H9 (cell line): ENCODE measurements around the gene LIN7C. TPM values are rescaled to one million over a fixed set of nuclear protein-coding genes. Genes with fewer than 3 reads are reported as not detected.

Experiments used
- DNase-seq: peaks from one replicate; pipeline ENCODE4 v3.0.0-alpha.2; 2017
- H2AFZ ChIP-seq: one replicate; pipeline ENCODE4 v1.6.1; 2013; ENCODE audit warnings: mild to moderate bottlenecking, low read length, control low read depth, moderate library complexity
- H2AK5ac ChIP-seq: 2 replicates; pipeline ENCODE4 v1.6.1; 2013; ENCODE audit warnings: low read length, control low read depth, mixed read lengths; ENCODE audit not compliant: insufficient read length
- H2BK120ac ChIP-seq: one replicate; pipeline ENCODE4 v1.6.1; 2013; ENCODE audit warnings: low read depth, mild to moderate bottlenecking, low read length, control low read depth, inconsistent platforms; ENCODE audit not compliant: poor library complexity, severe bottlenecking
- H2BK12ac ChIP-seq: 2 replicates; pipeline ENCODE4 v1.6.1; 2013; ENCODE audit warnings: low read length, control low read depth, mixed read lengths, low read depth; ENCODE audit not compliant: insufficient read length
- H2BK15ac ChIP-seq: 2 replicates; pipeline ENCODE4 v1.6.1; 2013; ENCODE audit warnings: low read depth, low read length, control low read depth
- H2BK20ac ChIP-seq: one replicate; pipeline ENCODE4 v1.6.1; 2013; ENCODE audit warnings: low read depth, mild to moderate bottlenecking, low read length, control low read depth, inconsistent platforms; ENCODE audit not compliant: poor library complexity, severe bottlenecking
- H2BK5ac ChIP-seq: 2 replicates; pipeline ENCODE4 v1.6.1; 2013; ENCODE audit warnings: low read length, control low read depth, mixed read lengths; ENCODE audit not compliant: insufficient read length
- H3K14ac ChIP-seq: 2 replicates; pipeline ENCODE4 v1.6.1; 2013; ENCODE audit warnings: low read length, control low read depth; ENCODE audit not compliant: insufficient read depth
- H3K18ac ChIP-seq: 2 replicates; pipeline ENCODE4 v1.6.1; 2013; ENCODE audit warnings: low read depth, mild to moderate bottlenecking, mixed read lengths, low read length, control low read depth; ENCODE audit not compliant: insufficient read length
- H3K23ac ChIP-seq: 2 replicates; pipeline ENCODE4 v1.6.1; 2013; ENCODE audit warnings: low read length, control low read depth, mixed read lengths, low read depth; ENCODE audit not compliant: insufficient read length
- H3K23me2 ChIP-seq: 2 replicates; pipeline ENCODE4 v1.6.1; 2013; ENCODE audit warnings: low read depth, mild to moderate bottlenecking, mixed read lengths, low read length, control low read depth; ENCODE audit not compliant: insufficient read length, poor library complexity, severe bottlenecking
- H3K27ac ChIP-seq: 2 replicates; pipeline ENCODE4 v1.5.1; 2013; ENCODE audit warnings: low read length, control low read depth, mixed read lengths, low read depth; ENCODE audit not compliant: insufficient read length
- H3K27me3 ChIP-seq: 2 replicates; pipeline ENCODE4 v1.6.1; 2013; ENCODE audit warnings: low read length, control low read depth, inconsistent platforms; ENCODE audit not compliant: insufficient read depth
- H3K4ac ChIP-seq: 2 replicates; pipeline ENCODE4 v1.6.1; 2013; ENCODE audit warnings: low read depth, mild to moderate bottlenecking, control low read depth, inconsistent platforms, low read length, moderate library complexity
- H3K4me1 ChIP-seq: 2 replicates; pipeline ENCODE4 v1.6.1; 2013; ENCODE audit warnings: low read length, control low read depth, inconsistent platforms; ENCODE audit not compliant: insufficient read depth
- H3K4me2 ChIP-seq: 2 replicates; pipeline ENCODE4 v1.6.1; 2013; ENCODE audit warnings: low read length, control low read depth, mixed read lengths; ENCODE audit not compliant: insufficient read length, insufficient read depth
- H3K56ac ChIP-seq: 2 replicates; pipeline ENCODE4 v1.6.1; 2013; ENCODE audit warnings: low read depth, mild to moderate bottlenecking, mixed read lengths, low read length, control low read depth; ENCODE audit not compliant: insufficient read length
- H3K79me1 ChIP-seq: 2 replicates; pipeline ENCODE4 v1.6.1; 2013; ENCODE audit warnings: low read depth, mild to moderate bottlenecking, moderate library complexity, low read length, control low read depth, inconsistent platforms; ENCODE audit not compliant: insufficient read depth, poor library complexity, severe bottlenecking
- H3K79me2 ChIP-seq: 2 replicates; pipeline ENCODE4 v1.6.1; 2013; ENCODE audit warnings: low read length, control low read depth, inconsistent platforms; ENCODE audit not compliant: insufficient read depth
- H3K9ac ChIP-seq: 2 replicates; pipeline ENCODE4 v1.6.1; 2013; ENCODE audit warnings: low read length, control low read depth, mixed read lengths; ENCODE audit not compliant: insufficient read length; ENCODE audit errors: extremely low read depth
- H3K9me3 ChIP-seq: one replicate; pipeline ENCODE4 v1.6.1; 2013; ENCODE audit warnings: low read depth, low read length, inconsistent platforms; ENCODE audit not compliant: control insufficient read depth
- H3T11ph ChIP-seq: one replicate; pipeline ENCODE4 v1.6.1; 2013; ENCODE audit warnings: mild to moderate bottlenecking, low read length, control low read depth, inconsistent platforms
- H4K20me1 ChIP-seq: one replicate; pipeline ENCODE4 v1.6.1; 2013; ENCODE audit not compliant: control insufficient read depth, insufficient read length, insufficient read depth
- H4K5ac ChIP-seq: 2 replicates; pipeline ENCODE4 v1.6.1; 2013; ENCODE audit warnings: low read depth, mild to moderate bottlenecking, mixed read lengths, low read length, control low read depth; ENCODE audit not compliant: insufficient read length
- H4K8ac ChIP-seq: replicated peaks from 2 replicates; pipeline ENCODE4 v1.6.1; 2013; ENCODE audit warnings: low read length, control low read depth, mixed read lengths, low read depth; ENCODE audit not compliant: insufficient read length
- H4K91ac ChIP-seq: 2 replicates; pipeline ENCODE4 v1.6.1; 2013; ENCODE audit warnings: low read depth, mild to moderate bottlenecking, moderate library complexity, mixed read lengths, low read length, control low read depth; ENCODE audit not compliant: insufficient read length
- H3K27ac Mint-ChIP-seq, 3 experiments: 2 replicates in 2 of 3; 3 replicates in 1 of 3; pipeline ENCODE4 v1.8.0; 2020 to 2021; ENCODE audit warnings: mixed read lengths in 3 of 3, mild to moderate bottlenecking in 1 of 3, moderate library complexity in 1 of 3
- H3K27me3 Mint-ChIP-seq: 2 replicates; pipeline ENCODE4 v1.8.0; 2021; ENCODE audit warnings: low read depth, mild to moderate bottlenecking, moderate library complexity, mixed read lengths
- H3K36me3 Mint-ChIP-seq, 3 experiments: 2 replicates in 2 of 3; 3 replicates in 1 of 3; pipeline ENCODE4 v1.8.0; 2020 to 2021; ENCODE audit warnings: low read depth in 3 of 3, mixed read lengths in 3 of 3; ENCODE audit not compliant: insufficient read depth in 1 of 3
- H3K4me1 Mint-ChIP-seq, 2 experiments: 2 replicates each; pipeline ENCODE4 v1.8.0; 2020; ENCODE audit warnings: mixed read lengths in 2 of 2
- H3K4me3 Mint-ChIP-seq, 2 experiments: 2 replicates in 1 of 2; 3 replicates in 1 of 2; pipeline ENCODE4 v1.8.0; 2020 to 2021; ENCODE audit warnings: mild to moderate bottlenecking in 2 of 2, mixed read lengths in 2 of 2, moderate library complexity in 1 of 2
- H3K9me3 Mint-ChIP-seq, 2 experiments: 2 replicates in 1 of 2; 3 replicates in 1 of 2; pipeline ENCODE4 v1.8.0; 2020; ENCODE audit warnings: mild to moderate bottlenecking in 2 of 2, mixed read lengths in 2 of 2, moderate library complexity in 1 of 2
- WGBS: extraction: QIAGEN DNeasy Blood & Tissue Kit; methylation state at CpG from one replicate; pipeline ENCODE4 v1.1.7; 2013; ENCODE audit warnings: missing lambda C conversion rate, low lambda C conversion rate, mixed read lengths; ENCODE audit not compliant: insufficient read length; ENCODE audit errors: extremely low coverage; 5-methylcytosine and 5-hydroxymethylcytosine counted together
- total RNA-seq: library from RNA; stranded (reverse); gene quantifications from 2 replicates; pipeline ENCODE4 v1.2.1, GENCODE V29; 2021
- TF ChIP-seq, protein P1 (sequence below): fragments of 200-600 bp; sonication (generic); conservative IDR thresholded peaks from 3 replicates; pipeline ENCODE4 v1.8.0; 2021; ENCODE audit warnings: antibody characterized with exemption, mild to moderate bottlenecking

Gene LIN7C
- total RNA-seq, 1 experiment from 2014 or later, result 40.0 TPM

DNA sequence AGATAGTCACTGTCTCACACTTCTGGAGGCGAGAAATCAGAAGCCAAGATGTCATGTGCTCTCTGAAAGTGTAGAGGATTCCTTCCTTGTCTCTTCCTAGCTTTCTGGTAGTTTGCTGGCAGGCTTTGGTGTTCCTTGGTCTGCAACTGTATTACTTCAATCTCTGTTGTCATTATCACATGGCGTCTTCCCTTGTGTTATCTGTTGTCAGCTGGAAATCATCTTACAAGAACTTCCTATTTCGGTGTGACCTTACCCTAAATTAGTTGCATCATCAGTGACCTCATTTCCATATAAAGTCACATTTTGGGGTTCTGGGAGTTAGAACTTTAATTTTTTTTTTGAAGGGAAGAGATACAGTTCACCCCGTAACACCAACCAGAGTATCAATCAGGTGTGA, 3.3 kb upstream of the LIN7C start:
- H3K23ac ChIP-seq, result no peak overlapping the region
- H3K23me2 ChIP-seq, result peaks cover 8% of the 10 kb centered on the region
- H3K4ac ChIP-seq, result no peak overlapping the region
- WGBS, result no CpG with 5 or more reads among the region's 4 CpGs
- H3T11ph ChIP-seq, result no peak overlapping the region
- no peak overlapping the region for H3K9ac ChIP-seq
- H4K8ac ChIP-seq, result no peak overlapping the region
- H2BK120ac ChIP-seq, result no peak overlapping the region
- DNase-seq, result no peak
- no peak overlapping the region for H4K5ac ChIP-seq
- Mint-ChIP-seq H3K4me3 (no peak overlapping the region), H3K27me3 (no peaks in the 10 kb centered on the region; the same call in 1 of the 2 replicates), H3K4me1 (peaks cover 22 to 30% of the 10 kb centered on the region in 2 experiments), H3K9me3 (no peaks in the 10 kb centered on the region), H3K36me3 (no peaks in the 10 kb centered on the region; a peak in 1 of 7 replicates), H3K27ac (no peak overlapping the region)
- H4K91ac ChIP-seq, result no peak overlapping the region
- H2BK15ac ChIP-seq, result no peak overlapping the region
- H2AK5ac ChIP-seq, result no peak overlapping the region
- H3K79me1 ChIP-seq, result no peaks in the 10 kb centered on the region
- H3K79me2 ChIP-seq, result peaks cover 8% of the 10 kb centered on the region; the same call in 1 of the 2 replicates
- H2BK5ac ChIP-seq, result no peak overlapping the region
- TF ChIP-seq, protein P1, sequence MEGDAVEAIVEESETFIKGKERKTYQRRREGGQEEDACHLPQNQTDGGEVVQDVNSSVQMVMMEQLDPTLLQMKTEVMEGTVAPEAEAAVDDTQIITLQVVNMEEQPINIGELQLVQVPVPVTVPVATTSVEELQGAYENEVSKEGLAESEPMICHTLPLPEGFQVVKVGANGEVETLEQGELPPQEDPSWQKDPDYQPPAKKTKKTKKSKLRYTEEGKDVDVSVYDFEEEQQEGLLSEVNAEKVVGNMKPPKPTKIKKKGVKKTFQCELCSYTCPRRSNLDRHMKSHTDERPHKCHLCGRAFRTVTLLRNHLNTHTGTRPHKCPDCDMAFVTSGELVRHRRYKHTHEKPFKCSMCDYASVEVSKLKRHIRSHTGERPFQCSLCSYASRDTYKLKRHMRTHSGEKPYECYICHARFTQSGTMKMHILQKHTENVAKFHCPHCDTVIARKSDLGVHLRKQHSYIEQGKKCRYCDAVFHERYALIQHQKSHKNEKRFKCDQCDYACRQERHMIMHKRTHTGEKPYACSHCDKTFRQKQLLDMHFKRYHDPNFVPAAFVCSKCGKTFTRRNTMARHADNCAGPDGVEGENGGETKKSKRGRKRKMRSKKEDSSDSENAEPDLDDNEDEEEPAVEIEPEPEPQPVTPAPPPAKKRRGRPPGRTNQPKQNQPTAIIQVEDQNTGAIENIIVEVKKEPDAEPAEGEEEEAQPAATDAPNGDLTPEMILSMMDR, result no peak
- H4K20me1 ChIP-seq, result no peaks in the 10 kb centered on the region
- no peak overlapping the region for H2BK20ac ChIP-seq
- H3K4me1 ChIP-seq, result peaks cover 2% of the 10 kb centered on the region; the same call in 1 of the 2 replicates
- no peak overlapping the region for H3K4me2 ChIP-seq
- H3K56ac ChIP-seq, result no peak overlapping the region
- H3K27me3 ChIP-seq, result no peaks in the 10 kb centered on the region
- no peak overlapping the region for H3K18ac ChIP-seq
- H3K14ac ChIP-seq, result no peak overlapping the region
- no peaks in the 10 kb centered on the region for H3K9me3 ChIP-seq
- H2BK12ac ChIP-seq, result no peak overlapping the region
- H2AFZ ChIP-seq, result no peak overlapping the region
- no peak overlapping the region for H3K27ac ChIP-seq
